ENCODE measurements around the gene SPARC. TPM values are rescaled to one million over a fixed set of nuclear protein-coding genes. Genes with fewer than 3 reads are reported as not detected.
A peak's percentile ranks its signal among the peaks of the same experiment; 100 is the strongest.

The SPARC gene
- total RNA-seq, 1 experiment from 2014 or later: not detected

DNA sequence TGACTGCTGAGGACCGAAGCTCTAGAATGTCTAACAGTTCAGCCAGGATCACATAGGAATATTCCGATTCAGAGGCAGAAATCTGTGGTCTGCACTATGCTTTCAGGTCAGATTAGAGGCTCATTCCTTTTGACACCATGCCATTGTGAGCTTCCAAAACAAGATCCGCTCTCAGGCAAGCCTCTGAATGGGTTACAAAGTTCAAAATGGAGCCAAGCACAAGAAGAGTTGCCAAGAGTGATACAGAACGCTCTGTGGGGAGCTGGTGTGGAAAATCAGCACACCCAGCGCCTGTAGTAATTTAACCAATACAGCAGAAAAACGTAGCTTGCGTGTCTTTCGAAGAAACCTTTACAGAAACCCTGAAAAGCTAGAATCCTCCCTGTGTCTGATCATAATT is 62.2 kb downstream of the SPARC start:
- no peak for DNase-seq (ENCODE audit: low spot score)

GRCh38 chr5:151622367-151623088 is 64.2 kb downstream of the SPARC start:
- DNase-seq (ENCODE audit: low spot score): no peak

DNA sequence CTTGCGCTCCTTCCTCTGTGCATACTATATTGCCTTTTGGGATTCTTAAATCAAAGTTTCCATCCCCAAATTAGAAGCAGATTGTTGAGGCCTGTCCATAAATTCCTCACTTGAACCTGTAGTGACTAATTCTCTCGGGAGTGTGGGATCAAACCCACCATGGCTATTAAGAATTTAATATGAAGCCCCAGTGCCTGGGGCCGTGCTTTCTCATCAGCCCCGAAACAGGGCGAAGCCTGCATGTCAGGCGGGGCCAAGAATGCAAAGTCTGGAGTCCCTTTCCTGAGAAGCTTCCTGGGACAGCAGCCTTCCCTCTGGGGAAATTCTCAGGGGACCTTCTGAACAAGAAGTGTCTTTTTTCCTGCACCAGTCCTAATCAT is 66.3 kb downstream of the SPARC start:
- DNase-seq (ENCODE audit: low spot score): no peak

- DNase-seq (ENCODE audit: low spot score): no peak
Measured at GRCh38 chr5:151619812-151620460, 66.8 kb downstream of the SPARC start.

GRCh38 chr5:151618907-151619306 is 67.8 kb downstream of the SPARC start:
- no peak for DNase-seq (ENCODE audit: low spot score)

DNA sequence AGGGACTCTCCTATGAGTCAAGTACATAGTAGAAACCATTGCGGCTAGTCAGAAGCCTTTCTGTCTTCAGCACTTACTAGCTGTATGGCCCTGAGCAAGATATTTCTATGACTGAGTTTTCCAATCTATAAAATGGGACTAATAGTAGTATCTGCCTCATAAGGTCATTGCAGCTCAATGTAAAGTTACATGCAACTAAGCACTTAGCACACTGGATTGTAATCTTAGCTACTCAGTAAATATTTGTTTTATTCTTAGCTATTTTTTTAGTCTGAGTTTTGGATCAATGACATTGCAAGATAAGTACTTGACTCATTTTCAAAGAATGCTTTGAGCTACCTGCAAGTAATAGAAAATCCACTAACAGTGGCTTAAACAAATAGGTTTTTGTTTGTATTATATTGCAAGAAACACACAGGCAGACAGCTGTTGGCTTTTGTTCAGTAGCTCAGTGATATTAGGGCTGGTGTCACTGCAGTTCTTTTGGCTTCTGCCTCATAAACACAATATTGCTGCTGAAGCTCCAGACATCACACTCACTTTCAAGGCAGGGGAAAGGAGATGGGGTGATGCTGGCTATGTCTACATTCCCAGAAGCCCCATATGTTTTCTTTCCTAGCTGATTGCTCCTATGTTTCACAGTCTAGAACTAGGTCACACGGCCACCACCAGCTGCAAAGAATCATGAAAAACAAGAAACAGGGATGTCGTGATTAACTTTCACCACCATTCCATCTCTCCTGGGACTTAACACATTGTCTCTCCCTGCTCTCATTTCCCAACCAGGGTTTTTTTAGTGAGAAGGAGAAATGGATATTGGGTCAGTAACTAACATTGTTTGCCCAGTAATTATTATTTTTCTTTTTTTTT is 68.6 kb downstream of the SPARC start:
- peak; percentile 35 for DNase-seq (ENCODE audit: low spot score)

DNA sequence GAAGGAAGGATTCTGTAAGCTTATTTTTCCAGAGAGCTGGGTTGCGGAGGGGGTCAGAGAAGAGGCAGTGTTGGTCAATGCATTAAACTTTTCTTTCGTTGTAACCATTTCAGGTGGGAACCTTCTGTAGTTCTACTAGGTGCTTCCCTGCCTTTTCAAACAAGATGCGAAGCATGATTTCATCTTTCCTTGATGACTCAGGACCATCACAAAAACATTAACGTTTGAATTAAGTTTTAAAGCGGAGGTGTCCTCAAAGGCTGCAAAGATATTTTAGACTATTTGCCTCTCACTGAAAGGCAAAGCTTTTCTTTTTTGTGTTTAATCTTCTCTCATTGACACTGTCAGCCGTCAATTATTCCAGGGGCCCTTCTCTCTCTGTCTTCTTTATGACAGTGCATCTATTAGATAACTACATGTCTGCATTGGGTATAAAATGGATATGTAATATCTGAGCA is 69.3 kb downstream of the SPARC start:
- no peak for DNase-seq (ENCODE audit: low spot score)

- DNase-seq (ENCODE audit: low spot score): no peak
Measured at GRCh38 chr5:151615431-151615830, 71.3 kb downstream of the SPARC start.

GRCh38 chr5:151614565-151614964 is 72.2 kb downstream of the SPARC start:
- DNase-seq (ENCODE audit: low spot score): no peak

DNA sequence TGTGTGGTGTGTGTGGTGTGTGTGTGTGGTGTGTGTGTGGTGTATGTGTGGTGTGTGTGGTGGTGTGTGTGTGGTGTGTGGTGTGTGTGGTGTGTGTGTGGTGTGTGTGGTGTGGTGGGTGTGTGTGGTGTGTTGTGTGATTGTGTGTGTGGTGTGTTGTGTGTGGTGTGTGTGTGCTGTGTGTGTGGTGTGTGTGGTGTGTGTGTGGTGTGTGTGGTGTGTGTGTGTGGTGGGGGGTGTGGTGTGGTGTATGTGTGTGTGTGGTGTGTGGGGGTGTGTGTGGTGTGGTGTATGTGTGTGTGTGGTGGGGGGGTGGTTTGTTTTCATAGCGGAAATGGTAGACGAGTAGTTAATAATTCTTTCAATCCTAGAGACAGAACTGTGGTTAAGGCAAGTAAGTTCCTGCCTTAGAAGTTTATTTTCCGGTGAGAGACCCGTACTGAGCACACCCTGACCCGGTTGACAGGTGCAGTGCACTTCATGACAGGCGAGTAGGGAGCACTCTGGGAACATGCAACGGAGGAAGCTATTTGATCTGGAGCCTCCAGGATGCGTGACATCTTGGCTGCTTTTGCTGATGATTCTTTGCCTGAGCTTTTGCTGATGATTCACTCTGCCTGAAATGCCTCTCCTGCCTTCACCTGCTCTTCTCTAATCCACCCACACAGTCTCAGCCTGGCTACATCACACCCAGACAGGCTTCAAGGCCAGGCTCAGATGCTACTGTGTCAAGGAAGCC is 73.9 kb downstream of the SPARC start:
- DNase-seq (ENCODE audit: low spot score): no peak

- DNase-seq (ENCODE audit: low spot score): no peak
Measured at GRCh38 chr5:151611127-151611775, 75.5 kb downstream of the SPARC start.

Small RNA genes within 50 kb of the gene (small RNA-seq; reads per million reads assigned to genes)
- 0.29 reads per million for gene RN7SKP232

Other genes starting within 250 kb of the SPARC start
- 5.0 and 6.4 TPM in 2 replicates for gene SLC36A1, start 239.3 kb downstream of the SPARC start, total RNA-seq (2014; rRNA removed; shearing (Covaris generic))
- gene FAT2, start 95.6 kb downstream of the SPARC start, total RNA-seq (2014; rRNA removed; shearing (Covaris generic)): not detected in 2 replicates
- gene ATOX1, start 71.7 kb upstream of the SPARC start, total RNA-seq (2014; rRNA removed; shearing (Covaris generic)): 43.6 and 55.2 TPM in 2 replicates
- gene G3BP1, start 85.0 kb upstream of the SPARC start, total RNA-seq (2014; rRNA removed; shearing (Covaris generic)): 134 TPM in 2 replicates
- not detected in 2 replicates for gene GLRA1, start 237.9 kb upstream of the SPARC start, total RNA-seq (2014; rRNA removed; shearing (Covaris generic))